ENCODE measurements around the gene JPT1.

DNA sequence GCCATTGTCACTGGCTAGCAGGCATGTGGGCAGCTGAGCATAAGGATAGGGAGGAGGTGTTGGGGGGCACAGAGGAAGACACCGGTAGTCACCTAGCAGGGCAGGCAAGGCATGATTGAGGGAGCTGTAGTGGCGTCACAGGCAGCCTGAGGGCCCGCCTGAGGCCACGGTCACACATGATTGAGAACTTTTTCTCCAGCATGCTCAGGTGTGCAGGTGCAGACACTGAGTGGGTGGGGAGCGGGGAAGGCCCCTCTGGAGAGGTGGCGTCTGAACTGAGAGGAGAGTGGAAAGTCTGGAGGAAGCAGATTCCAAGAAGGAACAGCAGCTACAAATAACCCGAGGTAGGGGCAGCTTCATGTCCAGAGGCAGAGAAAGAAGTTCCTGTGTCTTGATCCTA lies 55.5 kb downstream of the JPT1 start:
- TF ChIP-seq, protein P1, sequence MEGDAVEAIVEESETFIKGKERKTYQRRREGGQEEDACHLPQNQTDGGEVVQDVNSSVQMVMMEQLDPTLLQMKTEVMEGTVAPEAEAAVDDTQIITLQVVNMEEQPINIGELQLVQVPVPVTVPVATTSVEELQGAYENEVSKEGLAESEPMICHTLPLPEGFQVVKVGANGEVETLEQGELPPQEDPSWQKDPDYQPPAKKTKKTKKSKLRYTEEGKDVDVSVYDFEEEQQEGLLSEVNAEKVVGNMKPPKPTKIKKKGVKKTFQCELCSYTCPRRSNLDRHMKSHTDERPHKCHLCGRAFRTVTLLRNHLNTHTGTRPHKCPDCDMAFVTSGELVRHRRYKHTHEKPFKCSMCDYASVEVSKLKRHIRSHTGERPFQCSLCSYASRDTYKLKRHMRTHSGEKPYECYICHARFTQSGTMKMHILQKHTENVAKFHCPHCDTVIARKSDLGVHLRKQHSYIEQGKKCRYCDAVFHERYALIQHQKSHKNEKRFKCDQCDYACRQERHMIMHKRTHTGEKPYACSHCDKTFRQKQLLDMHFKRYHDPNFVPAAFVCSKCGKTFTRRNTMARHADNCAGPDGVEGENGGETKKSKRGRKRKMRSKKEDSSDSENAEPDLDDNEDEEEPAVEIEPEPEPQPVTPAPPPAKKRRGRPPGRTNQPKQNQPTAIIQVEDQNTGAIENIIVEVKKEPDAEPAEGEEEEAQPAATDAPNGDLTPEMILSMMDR (IDR thresholded peaks at IDR 0.05; ENCODE audit: low read depth, low read length), result no peak
- no peak for TF ChIP-seq EZH2phosphoT487 (IDR thresholded peaks at IDR 0.05; ENCODE audit: low read depth)
